HCT116 (cell line): ENCODE data around the gene ACSM6. TPM values are rescaled to one million over a fixed set of nuclear protein-coding genes. Genes with fewer than 3 reads are reported as not detected.

ENCODE experiments used
- ATAC-seq: fragments of 200-7000 bp; cut with Tn5 transposase; 2 replicates; pipeline ENCODE4 v1.9.1; 2020; ENCODE audit warnings: mild to moderate bottlenecking, moderate library complexity
- BruUV-seq: library from RNA; stranded (reverse); fragments of 400-500 nt; replicated peaks from 2 replicates; lab custom pipeline; 2021; lab: Mats Ljungman, UMichigan
- CTCF ChIA-PET: fragments of 300-600 bp; sonication (Branson Sonifier 250); formaldehyde crosslinking; loops from one replicate; lab custom pipeline; 2021; ENCODE audit warnings: antibody characterized with exemption; lab: Charles Lee
- POLR2A ChIA-PET: fragments of 300-600, 350-600 bp; sonication (Branson Sonifier 250); formaldehyde crosslinking; loops from one replicate; lab custom pipeline; 2021; ENCODE audit warnings: antibody characterized with exemption; lab: Charles Lee
- RAD21 ChIA-PET, 2 experiments: fragments of 300-600 bp; sonication (Branson Sonifier 250); formaldehyde crosslinking; loops; one replicate each; lab custom pipeline; 2023; ENCODE audit warnings: low total read pairs in 2 of 2; ENCODE audit not compliant: uncharacterized antibody in 2 of 2, unreplicated experiment in 2 of 2, low non-redundant PET in 1 of 2; lab: Charles Lee
- DNase-seq: peaks from one replicate; pipeline ENCODE4 v3.0.0-alpha.2; 2010; ENCODE audit warnings: low read depth, low spot score
- H2AFZ ChIP-seq: fragments of 200-600 bp; shearing (Covaris generic), sonication (generic); 2 replicates; pipeline ENCODE4 v1.6.1; 2017; ENCODE audit warnings: low read depth, mixed run types, mixed read lengths, antibody characterized with exemption, low read length; ENCODE audit not compliant: poor library complexity, severe bottlenecking
- H3K27ac ChIP-seq: 2 replicates; pipeline ENCODE4 v1.5.1; 2012; ENCODE audit warnings: low read depth, low read length
- H3K27me3 ChIP-seq: fragments of 200-600 bp; sonication (generic); 2 replicates; pipeline ENCODE4 v1.6.1; 2016; ENCODE audit warnings: mixed run types, low read length, mixed read lengths; ENCODE audit not compliant: insufficient read depth
- H3K36me3 ChIP-seq, 2 experiments: fragments of 200-500 bp in 1 of 2; fragments of 200-600 bp in 1 of 2; sonication (Bioruptor generic) in 1 of 2; sonication (generic) in 1 of 2; 2 replicates each; pipeline versions ENCODE4 v1.5.1 to v1.6.1; 2014 to 2016; ENCODE audit warnings: low read length in 2 of 2, inconsistent platforms in 1 of 2, mixed read lengths in 1 of 2, mixed run types in 1 of 2; ENCODE audit not compliant: insufficient read depth in 2 of 2, control insufficient read depth in 1 of 2
- H3K4me1 ChIP-seq, 2 experiments: fragments of 200-600 bp in 1 of 2; sonication (generic) in 1 of 2; 2 replicates each; pipeline versions ENCODE4 v1.5.1 to v1.6.1; 2012 to 2017; ENCODE audit warnings: low read length in 2 of 2, inconsistent platforms in 1 of 2, mild to moderate bottlenecking in 1 of 2, mixed read lengths in 1 of 2, mixed run types in 1 of 2, moderate library complexity in 1 of 2; ENCODE audit not compliant: insufficient read depth in 2 of 2, control insufficient read depth in 1 of 2
- H3K4me2 ChIP-seq: fragments of 200-600 bp; sonication (generic); 2 replicates; pipeline ENCODE4 v1.6.1; 2017; ENCODE audit warnings: mixed run types, low read length, mixed read lengths
- H3K4me3 ChIP-seq, 2 experiments: fragments of 200-600 bp in 1 of 2; sonication (generic) in 1 of 2; replicated peaks in 1 of 2; 2 replicates each; pipeline ENCODE4 v1.5.1; 2011 to 2016; ENCODE audit warnings: low read length in 2 of 2, control low read depth in 1 of 2, low read depth in 1 of 2, mild to moderate bottlenecking in 1 of 2, mixed read lengths in 1 of 2, mixed run types in 1 of 2
- H3K79me2 ChIP-seq: fragments of 200-600 bp; sonication (generic); 2 replicates; pipeline ENCODE4 v1.6.1; 2017; ENCODE audit warnings: mild to moderate bottlenecking, mixed run types, low read length, moderate library complexity, mixed read lengths; ENCODE audit not compliant: insufficient read depth
- H3K9ac ChIP-seq: fragments of 200-600 bp; sonication (generic); 2 replicates; pipeline ENCODE4 v1.6.1; 2016; ENCODE audit warnings: low read length, mixed read lengths
- H3K9me2 ChIP-seq: fragments of 200-600 bp; sonication (generic), shearing (Covaris generic); 2 replicates; pipeline ENCODE4 v1.6.1; 2017; ENCODE audit warnings: mixed run types, mild to moderate bottlenecking, moderate library complexity; ENCODE audit not compliant: insufficient read depth
- H3K9me3 ChIP-seq, 2 experiments: fragments of 200-500 bp in 1 of 2; fragments of 200-600 bp in 1 of 2; sonication (Bioruptor generic) in 1 of 2; sonication (generic) in 1 of 2; 2 replicates each; pipeline ENCODE4 v1.6.1; 2014 to 2017; ENCODE audit warnings: low read length in 2 of 2, mixed read lengths in 2 of 2, inconsistent platforms in 1 of 2, low read depth in 1 of 2, mild to moderate bottlenecking in 1 of 2, mixed run types in 1 of 2, moderate library complexity in 1 of 2; ENCODE audit not compliant: control insufficient read depth in 1 of 2, insufficient read depth in 1 of 2
- H4K20me1 ChIP-seq: fragments of 200-600 bp; sonication (generic), shearing (Covaris generic); 2 replicates; pipeline ENCODE4 v1.6.1; 2017; ENCODE audit warnings: mixed run types, mild to moderate bottlenecking, moderate library complexity; ENCODE audit not compliant: insufficient read depth
- EZH2 ChIP-seq: fragments of 200-600 bp; sonication (generic); IDR thresholded peaks from 2 replicates; pipeline ENCODE4 v1.6.1; 2017; ENCODE audit warnings: antibody characterized with exemption, mixed run types
- EZH2phosphoT487 ChIP-seq: fragments of 200-600 bp; IDR thresholded peaks from 2 replicates; pipeline ENCODE4 v1.6.1; 2018; ENCODE audit warnings: antibody characterized with exemption, borderline replicate concordance
- FOSL1 ChIP-seq: IDR thresholded peaks from 2 replicates; pipeline ENCODE4 v1.6.1; 2012; ENCODE audit warnings: low read depth
- SP1 ChIP-seq: IDR thresholded peaks from 2 replicates; pipeline ENCODE4 v1.6.1; 2012; ENCODE audit warnings: low read depth
- ZFX ChIP-seq: fragments of 450-650 bp; IDR thresholded peaks from 2 replicates; pipeline ENCODE4 v1.6.1; 2017
- intact Hi-C: fragments of 100-400 bp; cut with micrococcal nuclease; formaldehyde crosslinking; loops from 2 replicates; pipeline ENCODE4 v1.10.0; 2022
- total RNA-seq: library from RNA; stranded (reverse); gene quantifications from one replicate; pipeline ENCODE4 v1.2.1, GENCODE V29; 2021; ENCODE audit not compliant: unreplicated experiment

ACSM6 gene
- total RNA-seq, 1 experiment from 2014 or later = not detected

- RAD21 ChIA-PET = no interaction called here
- ATAC-seq (no peak), DNase-seq (no peak)
- CTCF ChIA-PET = no interaction called here
- POLR2A ChIA-PET = no interaction called here
- Histone ChIP-seq H3K4me2 (no peak overlapping the region), H2AFZ (no peak overlapping the region), H3K9ac (no peak overlapping the region), H3K36me3 (peaks cover 0 to 3% of the 10 kb centered on the region in 2 experiments; a peak in 1 of 4 replicates), H3K4me1 (peaks cover 16 to 24% of the 10 kb centered on the region in 2 experiments), H3K27me3 (no peaks in the 10 kb centered on the region), H4K20me1 (no peaks in the 10 kb centered on the region), H3K9me3 (no peaks in the 10 kb centered on the region), H3K79me2 (0 out of 2 replicates have a peak, but pooled peaks cover 7% of the 10 kb centered on the region), H3K27ac (no peak overlapping the region), H3K9me2 (no peaks in the 10 kb centered on the region), H3K4me3 (no peak overlapping the region)
- BruUV-seq = no TSS peak
- no peak for TF ChIP-seq ZFX
- intact Hi-C loops = no loop called here
These were observed 63.8 kb downstream of the ACSM6 start for GRCh38 chr10:95257849-95258248.

- no peak for DNase-seq
- ChIA-PET POLR2A (no interaction called here), RAD21 (no interaction called here), CTCF (no interaction called here)
- Histone ChIP-seq H3K79me2 (no peaks in the 10 kb centered on the region), H3K4me2 (peak overlapping the region; percentile 60), H3K4me3 (peak overlapping the region in 1 of 2 experiments; percentile 6; a peak in 1 of 4 replicates), H3K27me3 (no peaks in the 10 kb centered on the region), H3K9ac (peak overlapping the region; percentile 42; the same call in 1 of the 2 replicates), H4K20me1 (no peaks in the 10 kb centered on the region), H3K36me3 (peaks cover 0 to 3% of the 10 kb centered on the region in 2 experiments; a peak in 1 of 4 replicates), H3K27ac (peak overlapping the region; percentile 38; the same call in 1 of the 2 replicates), H3K9me2 (no peaks in the 10 kb centered on the region), H3K9me3 (no peaks in the 10 kb centered on the region), H3K4me1 (peaks cover 37 to 48% of the 10 kb centered on the region in 2 experiments), H2AFZ (no peak overlapping the region)
- intact Hi-C loops = no loop called here
- no TSS peak for BruUV-seq
- TF ChIP-seq EZH2 (no peak), EZH2phosphoT487 (no peak), FOSL1 (0 out of 2 replicates have a peak, but pooled peaks have one; percentile 7), SP1 (no peak)
- ATAC-seq = peak; percentile 35; the same call in 1 of the 2 replicates
These were observed 66.4 kb downstream of the ACSM6 start for GRCh38 chr10:95260397-95260881.
